NCI-H2196 (cell line): ENCODE results near the gene YEATS4.

Experiments used
- DNase-seq: peaks from one replicate; lab custom pipeline; 2025; ENCODE audit not compliant: unreplicated experiment; lab: John Stamatoyannopoulos, UW

The YEATS4 gene

DNA sequence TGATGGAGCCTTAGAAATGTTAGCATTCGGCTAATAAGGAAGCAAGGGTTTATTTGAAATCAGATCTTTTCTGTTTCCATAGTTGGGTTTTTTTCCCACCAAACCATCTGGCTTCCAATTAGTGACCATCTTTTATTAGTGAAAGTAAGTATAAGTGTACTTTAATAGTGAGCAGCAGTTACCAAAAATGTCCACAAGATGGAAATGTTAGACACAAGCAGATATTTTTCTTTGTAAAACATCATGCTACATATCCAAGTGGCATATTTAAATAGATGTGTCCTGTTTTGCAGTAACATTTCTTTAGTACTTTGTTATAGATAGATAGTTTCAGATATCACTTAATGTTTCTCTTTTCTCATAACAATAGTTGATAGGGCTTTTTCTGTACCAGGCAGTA, 28.8 kb downstream of the YEATS4 start:
- DNase-seq: peak; percentile 59

DNA sequence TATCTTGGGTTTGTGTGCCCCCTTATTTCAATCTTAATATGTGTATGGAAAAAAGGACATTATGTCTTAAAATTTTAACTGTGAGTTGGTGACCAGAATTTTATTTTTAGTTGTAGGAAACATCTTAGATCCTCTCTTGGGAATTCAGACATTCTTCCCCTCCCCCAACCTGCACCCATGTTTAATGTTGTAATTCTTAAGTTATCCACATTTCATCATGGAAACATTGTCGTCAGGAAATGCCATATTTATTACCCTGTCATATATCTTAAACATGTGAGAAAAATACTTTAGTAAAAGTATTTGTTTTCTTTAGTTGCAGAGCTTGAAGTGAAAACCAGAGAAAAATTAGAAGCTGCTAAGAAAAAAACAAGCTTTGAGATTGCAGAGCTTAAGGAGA, 30.3 kb downstream of the YEATS4 start:
- no peak for DNase-seq

DNA sequence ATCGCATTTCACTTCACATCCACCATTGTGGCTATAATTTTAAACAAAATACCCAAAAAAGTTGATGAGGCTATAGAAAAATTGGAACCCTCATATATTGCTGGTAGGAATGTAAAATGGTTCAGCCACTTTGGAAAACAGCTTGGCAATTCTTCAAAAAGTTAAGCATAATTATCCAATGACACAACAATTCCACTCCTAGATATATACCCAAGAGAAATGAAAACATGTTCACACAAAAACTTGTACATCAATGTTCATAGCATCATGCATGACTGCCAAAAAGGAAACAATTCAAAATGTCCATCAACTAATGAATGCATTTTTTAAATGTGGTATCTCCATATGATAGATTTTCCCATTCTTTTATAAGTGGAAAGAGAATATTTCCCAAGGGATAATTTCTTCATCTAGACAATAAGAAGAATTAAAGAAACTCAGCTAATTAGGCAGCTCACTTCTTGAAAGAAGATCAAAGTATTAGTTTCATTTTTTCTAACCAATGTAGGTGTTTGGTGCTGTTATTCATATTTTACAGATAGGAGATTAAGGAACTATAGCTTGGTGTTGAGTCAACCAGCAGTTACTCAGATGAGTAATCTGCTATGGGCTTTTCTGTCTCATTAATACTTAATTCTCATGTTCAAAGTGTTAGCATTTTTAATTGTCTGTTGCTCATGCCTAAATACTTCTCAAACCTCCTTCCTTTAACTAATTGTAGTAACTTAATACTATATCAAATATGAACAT, 32.8 kb downstream of the YEATS4 start:
- no peak for DNase-seq

DNA sequence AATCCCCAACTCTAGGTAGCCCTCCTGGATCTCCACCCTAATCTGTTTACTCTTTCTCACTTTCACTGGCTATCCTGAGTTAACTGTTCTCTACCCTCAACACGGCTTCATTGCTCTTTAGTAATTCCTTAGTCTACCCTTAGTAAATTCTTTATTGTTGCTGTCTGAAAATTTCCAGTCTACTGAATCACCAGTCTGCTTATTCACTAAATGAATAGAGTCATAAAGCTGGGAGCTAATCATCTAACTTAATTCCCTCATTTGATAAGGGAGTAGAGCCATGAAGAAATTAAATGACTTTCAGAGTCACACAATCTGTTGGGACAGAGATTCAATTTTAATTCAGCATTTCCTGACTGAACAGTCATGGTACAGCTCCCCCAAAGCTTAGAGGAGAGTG, 36.5 kb downstream of the YEATS4 start:
- DNase-seq: no peak

DNA sequence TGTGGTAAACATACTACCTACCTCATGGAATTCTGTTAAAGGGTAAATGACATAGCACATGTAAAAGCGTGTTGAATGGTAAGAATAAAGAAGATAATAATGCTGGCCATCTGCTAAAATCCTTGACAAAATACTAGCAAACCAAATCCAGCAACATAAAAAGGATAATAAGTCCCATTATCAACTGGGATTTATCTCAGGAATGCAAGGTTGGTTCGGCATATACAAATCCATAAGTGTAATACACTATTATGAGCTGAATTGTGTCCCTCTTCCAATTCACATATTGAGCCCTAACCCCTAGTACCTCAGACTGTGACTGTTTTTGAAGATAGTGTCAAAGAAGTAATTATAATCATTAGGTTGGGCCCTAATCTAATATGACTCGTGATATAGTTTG, 37.4 kb downstream of the YEATS4 start:
- DNase-seq: no peak

DNA sequence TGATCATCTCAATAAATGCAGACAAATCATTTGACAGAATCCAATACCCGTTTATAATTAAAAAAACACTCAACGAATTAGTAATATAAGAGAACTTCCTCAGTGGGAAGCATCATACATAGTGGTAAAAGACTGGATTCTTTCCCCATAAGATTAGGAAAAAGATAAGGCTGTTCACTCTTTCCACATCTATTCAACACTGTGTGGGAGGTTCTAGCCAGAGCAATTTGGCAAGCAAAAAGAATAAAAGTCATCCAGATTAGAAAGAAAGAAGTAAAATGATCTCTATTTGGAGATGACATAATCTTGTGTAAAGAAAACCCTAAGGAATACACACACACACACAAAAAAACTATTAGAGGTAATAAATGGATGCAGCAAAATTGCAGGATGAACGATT, 38.4 kb downstream of the YEATS4 start:
- no peak for DNase-seq

DNA sequence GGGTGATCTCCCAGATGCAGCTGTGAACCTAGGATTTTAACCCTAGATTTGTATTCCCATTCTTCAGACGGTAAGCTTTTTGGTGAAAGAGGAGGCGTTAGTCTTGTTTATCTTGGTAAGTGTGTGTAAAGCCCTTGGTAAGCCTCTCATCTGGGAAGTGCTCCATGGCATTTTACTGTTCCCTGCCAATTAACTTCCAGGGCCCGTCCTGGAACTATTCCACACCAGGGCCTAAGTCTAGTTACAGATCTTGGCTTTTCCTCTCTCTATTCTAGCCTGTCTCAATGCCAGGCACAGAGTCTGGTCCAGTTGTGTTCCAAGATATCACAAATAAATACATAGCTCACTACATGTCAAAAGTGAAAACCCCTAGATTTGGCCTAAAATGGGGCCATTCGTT, 42.4 kb downstream of the YEATS4 start:
- no peak for DNase-seq

DNA sequence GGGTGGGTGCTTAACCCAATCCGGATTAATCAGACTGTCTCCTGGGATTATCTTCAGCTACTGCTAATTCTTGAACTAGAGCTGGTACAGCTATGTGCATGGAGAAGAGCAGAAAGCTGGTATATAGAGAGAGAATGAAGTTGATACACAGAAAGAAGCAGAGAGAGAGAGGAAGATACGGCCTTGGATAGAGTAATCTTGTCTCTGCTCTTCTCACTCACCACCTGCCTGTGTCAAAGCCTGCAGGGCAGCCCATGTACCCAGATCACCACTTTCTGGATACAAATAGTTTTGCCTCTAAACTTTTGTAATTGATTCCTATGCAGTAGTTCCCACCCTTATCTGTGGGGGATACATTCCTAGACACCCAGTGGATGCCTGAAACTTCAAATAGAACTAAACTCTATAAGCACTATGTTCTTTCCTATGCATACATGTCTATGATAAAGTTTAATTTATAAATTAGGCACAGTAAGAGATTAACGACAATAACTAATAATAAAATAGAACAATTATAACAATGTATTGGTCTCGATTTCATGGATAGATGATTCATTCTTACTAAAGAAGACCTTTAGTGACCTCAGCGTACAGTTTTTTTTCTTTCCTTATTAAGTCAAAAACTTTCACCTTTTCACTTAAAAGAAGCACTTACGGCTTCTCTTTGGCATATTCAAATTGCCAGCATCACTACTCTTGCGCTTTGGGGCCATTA, 45.5 kb downstream of the YEATS4 start:
- no peak for DNase-seq

DNA sequence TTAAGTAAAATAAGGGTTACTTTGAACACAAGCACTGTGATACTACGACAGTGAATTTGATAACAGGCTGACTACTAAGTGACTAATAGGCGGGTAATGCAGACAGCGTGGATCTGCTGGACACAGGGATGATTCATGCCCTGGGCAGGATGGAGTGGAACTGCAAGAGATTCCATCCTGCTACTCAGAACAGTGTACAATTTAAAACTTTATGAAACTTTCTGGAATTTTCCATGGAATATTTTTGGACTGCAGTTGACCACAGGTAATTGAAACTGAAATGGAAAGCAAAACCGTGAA, 46.0 kb downstream of the YEATS4 start:
- no peak for DNase-seq

DNA sequence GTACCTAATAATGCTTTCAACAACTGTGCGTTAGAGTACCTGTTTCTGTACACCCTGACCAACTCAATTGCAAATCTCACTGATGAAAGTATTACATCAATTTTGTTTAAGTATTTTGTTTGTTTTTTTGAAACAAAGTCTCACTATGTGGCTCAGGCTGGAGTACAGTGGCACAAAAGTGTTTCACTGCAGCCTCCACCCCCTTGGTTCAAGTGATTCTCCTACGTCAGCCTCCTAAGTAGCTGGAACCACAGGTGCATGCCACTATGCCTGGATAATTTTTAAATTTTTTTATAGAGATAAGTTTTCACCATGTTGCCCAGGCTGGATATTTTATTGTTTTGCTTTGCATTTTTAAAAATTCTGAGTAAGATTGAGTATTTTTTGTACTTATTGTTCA, 46.7 kb downstream of the YEATS4 start:
- no peak for DNase-seq

DNA sequence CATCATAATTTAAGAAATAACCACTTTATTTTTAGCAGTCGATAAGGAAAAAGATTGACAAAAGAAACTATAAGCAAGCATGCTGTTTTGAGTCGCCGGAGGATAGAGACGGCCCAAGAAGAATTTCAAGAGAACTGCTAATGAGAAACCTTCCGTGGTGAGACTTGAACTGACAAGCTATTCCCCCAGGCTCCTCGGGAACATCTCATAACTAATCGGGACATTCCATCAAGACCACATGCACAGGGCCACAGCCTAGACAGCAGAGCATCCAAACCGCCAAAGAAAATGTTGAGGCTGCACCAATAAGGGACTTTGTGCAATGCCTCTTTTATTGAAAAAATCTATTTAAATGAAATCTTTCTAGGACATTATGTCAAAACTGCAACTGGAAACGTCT, 51.0 kb downstream of the YEATS4 start:
- DNase-seq: no peak

DNA sequence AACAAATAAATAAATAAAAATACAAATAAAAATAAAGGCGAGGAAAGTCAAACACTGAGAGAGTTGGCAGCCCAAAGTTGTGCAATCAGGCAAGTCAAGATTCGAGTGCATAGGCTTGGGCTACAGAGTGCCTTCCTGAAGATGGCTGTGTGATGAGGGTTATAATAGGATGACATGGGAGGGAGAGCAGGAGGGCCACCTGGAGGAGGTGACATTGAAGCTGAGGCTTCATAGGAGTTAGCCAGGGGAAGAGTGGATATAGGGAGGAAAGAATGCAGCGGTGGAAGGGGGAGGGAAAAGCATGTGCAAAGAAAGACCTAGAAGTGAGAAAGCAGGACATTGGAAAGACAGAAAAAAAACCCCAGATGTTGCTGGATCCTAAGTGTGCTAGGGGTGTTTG, 53.1 kb downstream of the YEATS4 start:
- DNase-seq: no peak

DNA sequence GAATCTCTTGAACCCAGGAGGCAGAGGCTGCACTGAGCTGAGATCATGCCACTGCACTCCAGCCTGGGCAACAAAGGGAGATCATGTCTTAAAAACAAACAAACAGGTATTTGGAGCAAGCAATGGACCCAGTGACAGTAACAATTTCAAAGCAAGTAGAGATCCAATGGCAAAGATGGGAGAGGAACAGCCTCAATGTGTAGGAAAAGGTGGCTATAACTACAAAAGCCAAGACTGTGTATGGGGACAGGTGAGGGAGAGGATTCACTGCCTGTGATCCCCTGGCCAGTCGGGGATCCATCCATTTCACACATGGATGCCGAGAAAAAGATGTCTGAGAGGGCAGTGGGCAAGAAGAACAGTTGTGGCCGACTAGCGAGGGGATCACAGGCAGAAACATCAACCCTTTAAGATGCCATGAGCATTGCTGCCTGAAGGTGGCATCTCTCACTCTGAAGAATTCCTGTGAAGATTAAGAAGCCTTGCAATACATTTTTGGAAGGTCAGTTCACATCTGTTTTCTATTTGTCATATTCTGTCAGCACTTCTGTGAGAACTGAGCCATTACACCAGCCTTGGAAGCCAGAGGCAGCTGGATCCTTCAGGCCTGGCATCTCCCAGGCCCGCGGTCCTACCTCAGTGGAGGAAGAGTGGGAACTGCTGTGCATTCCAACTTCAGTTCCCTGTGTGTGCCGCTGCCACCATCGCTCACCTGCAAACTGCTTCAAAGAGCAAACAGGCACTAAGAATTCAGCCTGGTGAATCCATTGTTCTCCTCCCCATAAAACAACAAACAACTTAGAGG, 56.1 kb downstream of the YEATS4 start:
- peak; percentile 51 for DNase-seq

DNA sequence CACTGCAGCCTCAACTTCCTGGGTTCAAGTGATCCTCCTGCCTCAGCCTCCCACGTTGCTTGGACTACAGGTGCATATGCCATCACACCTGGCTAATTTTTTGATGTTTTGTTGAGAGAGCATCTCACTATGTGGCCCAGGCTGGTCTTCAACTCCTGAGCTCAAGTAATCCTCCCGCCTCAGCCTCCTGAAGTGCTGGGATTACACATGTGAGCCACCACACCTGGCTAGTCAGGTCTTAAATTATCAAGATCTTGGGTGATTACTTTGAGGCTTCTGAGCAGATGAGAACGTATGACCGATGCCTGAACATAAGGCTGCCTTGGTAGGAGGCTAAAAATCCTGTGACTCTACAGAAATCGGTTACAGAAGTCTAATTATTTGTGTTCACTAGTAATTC, 57.7 kb downstream of the YEATS4 start:
- DNase-seq: no peak

DNA sequence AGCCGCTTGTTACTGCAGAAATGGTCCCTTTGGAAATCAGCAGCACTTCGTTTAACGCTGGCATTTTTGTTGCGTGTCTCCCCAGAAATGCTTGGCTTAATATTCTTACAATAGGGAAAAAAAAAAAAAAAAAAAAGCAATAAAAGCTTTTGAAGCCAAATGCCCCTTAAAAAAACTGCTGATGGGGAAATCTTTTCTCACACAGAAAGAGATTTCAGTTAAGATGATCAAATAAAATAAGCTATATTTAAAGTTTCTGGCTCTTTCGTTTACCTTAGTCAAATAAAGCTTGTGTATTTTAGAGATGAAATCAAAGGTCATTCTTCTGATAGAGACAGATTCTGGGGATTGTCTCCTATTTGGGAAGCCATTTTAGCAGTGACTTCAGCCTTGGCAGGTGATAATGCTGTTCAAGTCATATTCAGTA, 58.2 kb downstream of the YEATS4 start:
- no peak for DNase-seq

DNA sequence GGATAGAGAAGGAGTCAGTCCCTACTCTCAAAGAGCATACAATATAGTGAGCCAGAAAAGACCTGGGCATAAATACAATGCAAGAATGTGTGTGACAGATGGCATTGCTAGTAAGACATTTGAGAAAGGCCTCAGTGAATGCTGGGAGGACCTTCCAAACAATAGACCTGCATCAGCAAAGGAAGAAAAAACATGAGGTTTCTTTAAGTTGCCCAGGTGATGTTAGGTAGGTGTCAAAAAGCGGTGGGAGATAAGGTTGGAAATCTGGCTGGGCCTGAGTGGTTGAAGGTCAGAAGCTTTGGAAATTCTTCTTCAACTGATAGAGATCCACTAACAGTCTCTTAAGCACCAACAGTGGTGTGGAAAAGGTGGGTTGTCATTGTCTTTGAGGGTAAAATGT, 60.2 kb downstream of the YEATS4 start:
- DNase-seq: no peak

DNA sequence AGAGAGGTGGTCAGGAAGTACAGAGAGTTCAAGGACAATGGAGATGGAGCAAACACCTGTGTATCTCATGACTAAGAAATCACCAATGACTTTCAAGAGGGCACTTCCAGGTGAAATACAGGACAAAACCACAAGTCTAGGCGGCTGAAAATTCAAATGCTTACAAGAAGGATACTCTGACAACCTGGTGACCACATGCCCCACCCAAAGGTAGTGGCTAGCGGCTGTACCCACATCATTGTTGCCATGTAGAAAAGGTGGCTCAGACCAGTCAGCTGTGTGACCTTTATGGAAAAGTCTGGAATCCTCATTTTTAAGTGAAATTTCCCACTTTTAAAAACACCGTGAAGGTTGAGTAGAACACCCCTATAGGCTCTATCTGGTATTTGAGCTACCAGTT, 62.0 kb downstream of the YEATS4 start:
- no peak for DNase-seq

DNA sequence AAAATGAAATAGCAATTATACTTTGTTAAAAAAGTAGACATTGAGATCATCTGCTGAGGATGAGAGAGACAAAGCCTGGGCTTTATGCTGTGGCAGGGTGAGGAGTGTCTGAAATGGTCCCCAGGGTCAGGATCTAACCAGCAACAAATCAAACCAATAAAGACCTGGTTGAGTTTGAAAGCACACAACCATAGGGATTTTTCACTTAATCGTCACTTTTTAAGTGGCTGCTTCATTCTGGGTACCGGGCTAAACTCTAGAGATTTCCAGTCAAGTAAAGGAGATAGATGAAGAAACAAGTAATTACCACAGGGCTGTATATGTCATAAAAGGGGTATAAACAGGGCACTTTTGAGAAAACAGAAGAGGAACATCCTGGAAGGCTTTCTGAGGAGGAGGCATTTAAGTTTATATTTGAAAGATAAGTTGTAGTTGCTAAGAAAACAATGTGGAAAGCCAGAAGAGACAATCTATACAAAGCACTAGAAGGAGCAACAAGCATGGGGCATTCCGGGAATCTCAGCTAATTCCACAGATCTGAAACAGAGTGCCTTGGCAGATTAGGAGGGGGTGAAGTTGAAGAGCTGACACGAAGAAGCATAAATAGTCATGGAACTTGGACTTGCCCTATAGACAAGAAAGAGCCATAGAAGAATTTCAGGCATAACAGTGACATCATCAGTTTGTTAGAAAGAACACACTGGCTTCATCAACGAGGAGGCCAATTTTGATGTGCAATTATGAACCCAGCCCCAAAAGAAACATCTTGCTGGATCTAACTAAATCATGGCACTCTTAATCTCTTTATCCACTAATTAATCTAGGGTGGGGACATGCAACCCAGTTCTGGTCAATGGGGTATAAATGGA, 63.7 kb downstream of the YEATS4 start:
- DNase-seq: no peak

DNA sequence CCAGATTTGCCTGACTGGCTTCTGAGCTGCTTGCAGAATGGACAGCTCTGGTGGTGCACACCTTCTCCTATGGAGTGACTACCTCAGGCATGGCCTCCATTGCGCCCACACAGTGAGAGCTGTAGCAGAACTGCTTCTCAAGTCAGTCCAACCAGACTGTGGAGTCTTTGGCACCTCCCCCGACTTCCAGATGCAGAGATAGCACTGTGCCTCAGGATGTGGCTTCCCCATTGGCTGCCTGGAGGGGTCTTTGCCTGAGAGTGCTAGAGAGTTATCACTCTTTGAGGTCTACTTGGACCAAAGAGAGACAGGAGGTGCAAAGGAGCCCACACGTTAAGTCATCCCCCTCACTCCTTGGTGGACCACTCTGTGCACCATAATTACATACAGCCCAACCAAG, 65.9 kb downstream of the YEATS4 start:
- DNase-seq: no peak

DNA sequence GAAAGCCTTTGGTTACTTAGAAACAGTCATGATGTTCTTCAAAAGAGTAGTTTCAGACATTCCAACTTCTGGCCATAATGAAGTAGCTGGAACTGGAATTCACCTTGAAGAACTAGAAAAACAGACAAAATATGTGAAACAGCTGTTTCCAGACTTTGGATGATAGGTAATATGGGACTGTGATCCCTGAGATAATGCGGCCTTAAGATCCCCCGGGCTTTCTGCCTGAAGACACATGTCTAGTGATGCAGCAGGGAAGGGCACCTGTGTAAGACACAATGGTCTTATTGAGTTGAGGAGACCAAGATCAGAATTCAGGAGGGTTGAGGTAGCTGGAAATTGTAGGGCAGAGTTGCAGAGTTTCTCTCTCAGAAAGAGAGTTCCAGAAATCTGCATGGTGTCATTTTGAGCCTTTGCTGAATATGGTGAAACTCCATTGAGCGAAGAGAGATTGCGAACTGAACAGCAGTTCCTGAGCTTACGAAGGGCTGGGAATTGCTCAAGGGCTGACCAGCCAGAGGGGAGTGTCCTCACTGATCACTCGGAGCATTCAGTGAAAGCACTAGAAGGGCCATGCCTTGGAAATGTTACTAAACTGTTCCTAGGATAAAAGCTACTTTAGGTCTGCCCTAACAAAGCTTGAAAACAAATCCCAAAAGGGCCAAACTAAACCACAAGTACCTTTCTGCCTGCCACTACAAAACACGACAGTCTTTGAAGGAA, 69.0 kb downstream of the YEATS4 start:
- no peak for DNase-seq
